Adrenal gland (tissue), 12 donors: Measurements from ENCODE around the gene EML1. TPM values are rescaled to one million over a fixed set of nuclear protein-coding genes. Genes with fewer than 3 reads are reported as not detected.

Source experiments
- DNase-seq, 7 donors: peaks; one replicate each; pipeline ENCODE4 v3.0.0-alpha.2; 2019 to 2020
- H3K27ac ChIP-seq, 5 donors: fragments of 200-600 bp; sonication (generic) in 4 of 5; 1 replicate in 3 of 5; 2 replicates in 2 of 5; pipeline versions ENCODE4 v1.5.1 to v1.8.0; 2016 to 2020; ENCODE audit warnings: mild to moderate bottlenecking in 1 of 5
- H3K27me3 ChIP-seq: fragments of 200-600 bp; 2 replicates; pipeline ENCODE4 v1.8.0; 2021
- H3K36me3 ChIP-seq, 2 donors: fragments of 200-600 bp; replicated peaks in 1 of 2; 1 replicate in 1 of 2; 2 replicates in 1 of 2; pipeline versions ENCODE4 v1.5.1 to v1.8.0; 2018 to 2022
- H3K4me1 ChIP-seq, 2 donors: fragments of 200-600 bp; replicated peaks in 1 of 2; 1 replicate in 1 of 2; 2 replicates in 1 of 2; pipeline versions ENCODE4 v1.5.1 to v1.8.0; 2018 to 2021
- H3K4me3 ChIP-seq, 4 donors: fragments of 200-600 bp; sonication (generic) in 3 of 4; one replicate each; pipeline ENCODE4 v1.5.1; 2016 to 2018
- H3K9me3 ChIP-seq, 3 donors: fragments of 200-600 bp; sonication (generic) in 1 of 3; replicated peaks in 1 of 3; 1 replicate in 2 of 3; 2 replicates in 1 of 3; pipeline versions ENCODE4 v1.5.1 to v1.8.0; 2016 to 2021
- CTCF ChIP-seq, 6 experiments: fragments of 450-650 bp in 4 of 6; fragments of 200-600 bp in 2 of 6; sonication (generic) in 1 of 6; IDR thresholded peaks; 1 replicate in 5 of 6; 2 replicates in 1 of 6; pipeline versions ENCODE4 v1.5.1 to v1.8.0; 2016 to 2021; ENCODE audit warnings: antibody characterized with exemption in 6 of 6, mild to moderate bottlenecking in 2 of 6, moderate library complexity in 1 of 6
- POLR2A ChIP-seq, 2 donors: fragments of 450-650 bp; IDR thresholded peaks; one replicate each; pipeline ENCODE4 v1.6.1; 2017; ENCODE audit warnings: antibody characterized with exemption in 2 of 2, mild to moderate bottlenecking in 2 of 2, moderate library complexity in 1 of 2
- WGBS, 4 donors: extraction: QIAGEN DNeasy Blood & Tissue Kit in 2 of 4; methylation state at CpG; one replicate each; pipeline versions ENCODE4 v1.1.5 to v1.1.7; 2013 to 2017; 5-methylcytosine and 5-hydroxymethylcytosine counted together
- intact Hi-C, 2 donors: fragments of 100-400 bp; cut with DNase I; formaldehyde crosslinking; loops; one replicate each; pipeline versions ENCODE4 v1.14.1 to v1.15.0; 2022 to 2023
- polyA plus RNA-seq, 3 donors: library from polyadenylated mRNA; stranded (reverse); fragments of 200-250 nt in 2 of 3; fragments of 350-450 nt in 1 of 3; fragmentation: Illumina TruSeq in 1 of 3; extraction: RNeasy Lipid Tissue Mini Kit (QIAGEN cat#74804) in 1 of 3; gene quantifications; one replicate each; pipeline ENCODE4 v1.2.3, GENCODE V29; 2013 to 2014
- total RNA-seq, 9 donors: library from RNA; depleted of rRNA in 4 of 9; stranded (reverse); fragments of >200 nt in 4 of 9; fragments of 120-200 nt in 1 of 9; fragmentation: NEBNext Ultra II Directional in 1 of 9; extraction: Animal tissue kit (Norgen Biotek cat#: 25700) in 1 of 9; gene quantifications; one replicate each; pipeline versions ENCODE4 v1.1.0 to v1.2.4, GENCODE V29; 2013 to 2023
- donor health status: healthy with polysubstance abuse.
- donor health status: Bipolar disorder and iron deficiency.
- donor health status: DM: yes; HTN: yes; CAD: no.
- donor health status: DM: no; HTN: no; CAD: no.
- donor health status: DM: no; HTN: no; CAD: no.
- donor health status: DM: yes; HTN: yes; CAD: no.

The EML1 gene
- total and polyA plus RNA-seq, 12 donors = 5.5 to 59.5 (median 16.2) TPM

- Histone ChIP-seq H3K4me1 (peaks cover 0 to 4% of the 10 kb centered on the region in 2 donors), H3K36me3 (no peaks in the 10 kb centered on the region), H3K27ac (no peak overlapping the region), H3K9me3 (no peaks in the 10 kb centered on the region), H3K27me3 (no peaks in the 10 kb centered on the region), H3K4me3 (no peak overlapping the region)
- DNase-seq = no peak
- TF ChIP-seq POLR2A (IDR thresholded peaks at IDR 0.05) (no peak), CTCF (IDR thresholded peaks at IDR 0.05) (no peak)
- 84 to 89% (median 87%) methylated on average over 4 of the region's 4 CpGs for WGBS, 4 donors
- intact Hi-C loops = no loop called here
Measured at GRCh38 chr14:99874306-99874705, 81.1 kb downstream of the EML1 start.

GRCh38 chr14:99875421-99875820, 82.2 kb downstream of the EML1 start:
- no peak for TF ChIP-seq POLR2A (IDR thresholded peaks at IDR 0.05)
- TF ChIP-seq CTCF (IDR thresholded peaks at IDR 0.05) = no peak
- Histone ChIP-seq H3K4me1 (peaks cover 0 to 8% of the 10 kb centered on the region in 2 donors), H3K9me3 (no peaks in the 10 kb centered on the region), H3K27ac (no peak overlapping the region), H3K27me3 (no peaks in the 10 kb centered on the region), H3K36me3 (no peaks in the 10 kb centered on the region), H3K4me3 (no peak overlapping the region)
- intact Hi-C loops = no loop called here
- 84 to 94% (median 89%) methylated on average over 6 of the region's 6 CpGs for WGBS, 4 donors
- no peak for DNase-seq

GRCh38 chr14:99875836-99876235, 82.6 kb downstream of the EML1 start:
- no peak overlapping the region for H3K4me3 ChIP-seq
- H3K27ac ChIP-seq = no peak overlapping the region
- DNase-seq = no peak
- H3K9me3 ChIP-seq = no peaks in the 10 kb centered on the region
- H3K27me3 ChIP-seq = no peaks in the 10 kb centered on the region
- H3K4me1 ChIP-seq = peaks cover 0 to 8% of the 10 kb centered on the region in 2 donors
- no peaks in the 10 kb centered on the region for H3K36me3 ChIP-seq
- TF ChIP-seq POLR2A (IDR thresholded peaks at IDR 0.05) (no peak), CTCF (IDR thresholded peaks at IDR 0.05) (no peak)
- intact Hi-C loops = no loop called here

- TF ChIP-seq POLR2A (IDR thresholded peaks at IDR 0.05) (no peak), CTCF (IDR thresholded peaks at IDR 0.05) (no peak)
- intact Hi-C loops = no loop called here
- Histone ChIP-seq H3K36me3 (no peaks in the 10 kb centered on the region), H3K9me3 (no peaks in the 10 kb centered on the region), H3K4me1 (peaks cover 0 to 8% of the 10 kb centered on the region in 2 donors), H3K27me3 (no peaks in the 10 kb centered on the region), H3K4me3 (no peak overlapping the region), H3K27ac (no peak overlapping the region)
- 83 to 89% (median 86%) methylated on average over 9 of the region's 9 CpGs for WGBS, 4 donors
- DNase-seq = no peak
Measured at GRCh38 chr14:99876406-99876805, 83.2 kb downstream of the EML1 start.
